CMK (cell line): ENCODE data around the gene IMMP2L.
"Not testable (repeated sequence)": the region's sequence is repeated elsewhere in the genome, so short reads cannot be mapped to it uniquely, and the experiment has no call there.

Source experiments
- DNase-seq: peaks from one replicate; pipeline ENCODE4 v3.0.0-alpha.2; 2010; ENCODE audit warnings: low read depth

The IMMP2L gene

DNA sequence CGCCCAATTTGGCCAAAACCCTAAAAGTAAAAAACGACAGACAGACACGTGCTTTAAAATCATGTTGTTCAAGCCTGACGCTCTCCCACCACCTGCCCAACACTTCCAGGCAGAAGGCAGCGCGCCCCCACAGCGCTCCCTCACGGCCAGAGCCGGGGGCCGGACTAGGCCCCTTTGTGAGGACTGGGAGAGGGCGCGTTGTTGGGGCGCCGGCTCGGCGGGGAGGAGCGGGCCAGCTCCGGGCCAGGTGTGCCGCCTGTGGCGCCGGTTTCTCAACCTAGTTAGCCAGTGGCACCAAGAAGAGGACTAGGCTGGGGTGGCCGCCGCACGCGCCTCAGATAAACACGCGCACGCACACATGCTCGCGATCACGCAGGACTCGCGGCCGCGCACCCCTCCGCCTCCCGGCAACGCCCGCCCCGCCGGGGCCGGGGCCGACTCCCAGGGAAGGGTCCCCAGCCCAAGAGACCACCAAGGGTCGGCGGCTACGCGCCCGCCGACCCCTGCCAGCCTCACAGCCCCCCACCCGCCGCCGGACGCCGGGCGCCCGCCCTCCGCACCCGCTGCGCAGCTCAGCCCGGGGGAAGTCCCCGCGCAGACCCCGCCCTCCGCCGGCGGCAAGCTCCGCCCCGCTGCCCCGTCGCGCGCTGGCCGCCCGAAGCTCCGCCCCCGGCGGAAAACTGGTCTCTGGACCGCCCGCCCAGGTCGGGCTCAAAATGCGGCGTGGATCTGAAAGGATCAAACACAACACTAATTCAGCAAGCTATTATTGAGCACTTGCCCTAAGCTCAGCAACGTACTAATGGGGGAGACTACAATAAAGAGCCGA is at the start of gene IMMP2L:
IMMP2L (minus strand) TSS at position 589 of the 829 bp plus-strand sequence.
- peak; percentile 45 for DNase-seq

DNA sequence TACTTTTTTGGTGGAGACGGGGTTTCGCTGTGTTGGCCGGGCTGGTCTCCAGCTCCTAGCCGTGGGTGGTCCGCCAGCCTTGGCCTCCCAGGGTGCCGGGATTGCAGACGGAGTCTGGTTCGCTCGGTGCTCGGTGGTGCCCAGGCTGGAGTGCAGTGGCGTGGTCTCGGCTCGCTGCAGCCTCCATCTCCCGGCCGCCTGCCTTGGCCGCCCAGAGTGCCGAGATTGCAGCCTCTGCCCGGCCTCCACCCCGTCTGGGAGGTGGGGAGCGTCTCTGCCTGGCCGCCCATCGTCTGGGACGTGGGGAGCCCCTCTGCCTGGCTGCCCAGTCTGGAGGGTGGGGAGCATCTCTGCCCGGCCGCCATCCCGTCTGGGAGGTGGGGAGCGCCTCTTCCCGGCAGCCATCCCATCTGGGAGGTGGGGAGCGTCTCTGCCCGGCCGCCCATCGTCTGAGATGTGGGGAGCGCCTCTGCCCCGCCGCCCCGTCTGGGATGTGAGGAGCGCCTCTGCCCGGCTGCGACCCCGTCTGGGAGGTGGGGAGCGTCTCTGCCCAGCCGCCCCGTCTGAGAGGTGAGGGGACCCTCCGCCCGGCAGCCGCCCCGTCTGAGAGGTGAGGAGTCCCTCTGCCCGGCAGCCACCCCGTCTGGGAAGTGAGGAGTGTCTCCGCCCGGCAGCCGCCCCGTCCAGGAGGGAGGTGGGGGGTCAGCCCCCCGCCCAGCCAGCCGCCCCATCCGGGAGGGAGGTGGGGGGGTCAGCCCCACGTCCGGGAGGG is 47.4 kb upstream of the IMMP2L start:
- not testable (repeated sequence) for DNase-seq

- DNase-seq = no peak
Observed at GRCh38 chr7:111607621-111608020, 45.3 kb upstream of the IMMP2L start.

- DNase-seq = no peak
Observed at GRCh38 chr7:111605246-111605645, 43.0 kb upstream of the IMMP2L start.

DNA sequence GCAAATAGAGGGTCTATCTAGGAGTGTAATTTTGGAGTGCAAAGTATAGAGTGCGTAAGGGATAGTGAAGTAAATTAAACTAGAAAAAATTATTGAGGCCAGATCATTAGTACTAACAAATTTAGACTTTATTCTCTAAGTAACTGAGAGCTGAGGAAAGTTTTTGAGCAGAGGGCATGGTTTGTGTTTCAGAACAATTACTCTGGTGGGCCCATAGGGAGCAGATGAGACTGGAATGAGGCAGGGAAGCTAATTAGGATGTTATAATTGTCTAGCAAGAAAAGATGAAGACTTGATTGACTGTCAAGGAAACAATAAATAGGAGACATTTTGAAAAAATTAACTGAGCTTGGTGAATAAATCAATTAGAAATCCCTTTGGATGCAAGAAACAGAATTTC is 37.8 kb upstream of the IMMP2L start:
- no peak for DNase-seq

GRCh38 chr7:111595780-111596179 is 33.5 kb upstream of the IMMP2L start:
- DNase-seq = no peak

DNA sequence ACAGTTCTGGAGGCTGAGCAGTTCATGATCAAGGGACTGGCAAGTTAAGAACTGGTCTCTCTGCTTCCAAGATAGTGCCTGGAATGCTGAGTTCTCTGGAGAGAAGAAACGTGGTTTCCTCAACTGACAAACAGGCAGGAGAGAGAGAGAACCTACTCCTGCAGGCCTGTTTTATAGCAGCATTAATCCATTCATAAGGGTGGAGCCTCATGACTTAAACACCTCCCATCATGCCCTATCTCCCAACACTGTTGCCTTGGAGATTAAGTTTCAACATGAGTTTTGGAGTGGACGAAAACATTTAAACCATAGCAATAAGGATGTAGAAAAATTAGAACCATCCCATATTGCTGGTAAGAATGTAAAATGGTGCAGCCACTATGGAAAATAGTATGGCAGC is 32.3 kb upstream of the IMMP2L start:
- no peak for DNase-seq

- DNase-seq = no peak
Observed at GRCh38 chr7:111593343-111593742, 31.1 kb upstream of the IMMP2L start.

DNA sequence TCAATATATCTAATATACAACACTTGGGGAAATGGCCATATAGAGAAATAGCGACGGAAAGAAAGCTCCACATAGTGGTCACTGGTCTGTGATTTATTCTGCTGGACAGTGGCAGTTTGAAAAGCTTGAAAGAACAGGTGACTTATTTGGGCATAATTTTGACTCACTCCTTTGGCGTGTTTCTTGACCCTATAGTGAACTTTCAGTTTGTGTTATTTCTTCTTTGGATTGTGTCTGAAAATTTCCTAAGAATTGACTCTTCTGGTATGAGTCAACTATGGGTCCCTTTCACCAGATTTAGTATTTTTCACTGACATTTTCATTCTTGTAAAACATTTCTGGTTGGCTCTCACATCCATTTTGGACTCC is 25.8 kb upstream of the IMMP2L start:
- no peak for DNase-seq

DNA sequence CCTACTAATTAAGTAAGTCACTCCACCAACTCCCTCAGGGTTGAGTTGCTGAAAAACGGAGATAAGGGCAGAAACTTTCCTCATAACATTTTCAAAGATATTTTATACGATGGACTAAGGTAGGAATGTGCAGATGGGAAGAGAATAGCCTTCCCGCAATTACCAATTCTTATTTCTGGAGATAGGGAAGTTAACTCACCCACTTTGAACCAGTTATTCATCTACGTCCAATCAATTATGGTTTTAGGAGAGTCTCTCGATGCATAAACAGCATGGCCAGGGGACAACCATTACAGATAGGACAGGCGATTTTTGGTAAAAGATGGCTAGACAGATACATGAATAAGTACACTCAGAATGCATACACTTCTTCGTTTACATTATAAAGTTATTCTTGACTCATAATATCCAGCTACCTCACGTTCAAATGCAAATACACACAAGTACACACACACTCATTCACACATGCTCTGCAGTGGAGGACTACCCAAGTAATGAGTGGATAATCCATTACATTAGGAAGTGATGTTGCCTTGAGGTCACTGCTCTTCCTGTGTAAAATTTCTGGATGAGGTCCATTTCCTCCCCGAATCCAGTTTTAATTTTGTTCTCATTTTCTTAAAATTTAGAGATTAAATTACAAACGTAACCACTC is 25.2 kb upstream of the IMMP2L start:
- no peak for DNase-seq

GRCh38 chr7:111586711-111587409 is 24.6 kb upstream of the IMMP2L start:
- DNase-seq = no peak

DNA sequence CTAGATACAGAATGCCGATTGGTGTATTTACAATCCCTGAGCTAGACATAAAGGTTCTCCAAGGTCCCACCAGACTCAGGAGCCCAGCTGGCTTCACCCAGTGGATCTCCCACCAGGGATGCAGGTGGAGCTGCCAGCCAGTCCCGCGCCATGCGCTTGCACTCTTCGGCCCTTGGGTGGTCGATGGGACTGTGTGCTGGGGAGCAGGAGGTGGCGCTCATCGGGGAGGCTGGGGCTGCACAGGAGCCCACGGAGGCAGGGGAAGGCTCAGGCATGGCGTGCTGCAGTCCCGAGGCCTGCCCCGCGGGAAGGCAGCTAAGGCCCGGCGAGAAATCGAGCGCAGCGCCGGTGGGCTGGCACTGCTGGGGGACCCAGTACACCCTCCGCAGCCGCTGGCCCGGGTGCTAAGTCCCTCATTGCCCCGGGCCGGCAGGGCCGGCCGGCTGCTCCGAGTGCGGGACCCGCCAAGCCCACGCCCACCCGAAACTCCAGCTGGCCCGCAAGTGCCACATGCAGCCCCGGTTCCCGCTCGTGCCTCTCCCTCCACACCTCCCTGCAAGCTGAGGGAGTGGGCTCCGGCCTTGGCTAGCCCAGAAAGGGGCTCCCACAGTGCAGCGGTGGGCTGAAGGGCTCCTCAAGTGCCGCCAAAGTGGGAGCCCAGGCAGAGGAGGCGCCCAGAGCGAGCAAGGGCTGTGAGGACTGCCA is 19.6 kb upstream of the IMMP2L start:
- not testable (repeated sequence) for DNase-seq

DNA sequence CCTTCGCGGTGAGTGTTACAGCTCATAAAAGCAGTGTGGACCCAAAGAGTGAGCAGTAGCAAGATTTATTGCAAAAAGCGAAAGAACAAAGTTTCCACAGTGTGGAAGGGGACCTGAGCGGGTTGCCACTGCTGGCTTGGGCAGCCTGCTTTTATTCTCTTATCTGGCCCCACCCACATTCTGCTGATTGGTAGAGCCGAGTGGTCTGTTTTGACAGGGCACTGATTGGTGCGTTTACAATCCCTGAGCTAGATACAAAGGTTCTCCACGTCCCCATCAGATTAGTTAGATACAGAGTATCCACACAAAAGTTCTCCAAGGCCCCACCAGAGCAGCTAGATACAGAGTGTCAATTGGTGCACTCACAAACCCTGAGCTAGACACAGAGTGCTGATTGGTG is 18.9 kb upstream of the IMMP2L start:
- DNase-seq = not testable (repeated sequence)

GRCh38 chr7:111578754-111579153 is 16.5 kb upstream of the IMMP2L start:
- DNase-seq = no peak

DNA sequence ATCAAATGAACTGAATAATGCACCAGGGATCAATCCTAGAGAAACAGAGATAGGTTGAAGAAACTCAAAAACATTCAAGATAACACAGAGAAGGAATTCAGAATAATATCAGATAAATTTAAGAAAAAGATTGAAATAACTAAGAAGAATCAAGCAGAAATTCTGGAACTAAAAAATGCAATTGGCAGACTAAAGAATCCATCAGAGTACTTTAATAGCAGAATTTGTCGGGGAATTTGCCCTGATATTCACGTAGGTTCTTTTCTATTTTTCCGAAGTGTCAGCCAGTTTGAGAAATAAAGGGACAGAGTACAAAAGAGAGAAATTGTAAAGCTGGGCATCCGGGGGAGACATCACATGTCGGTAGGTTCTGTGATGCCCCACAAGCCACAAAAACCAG is 9.4 kb upstream of the IMMP2L start:
- DNase-seq = no peak

- DNase-seq = no peak
Observed at GRCh38 chr7:111568870-111569462, 6.7 kb upstream of the IMMP2L start.

DNA sequence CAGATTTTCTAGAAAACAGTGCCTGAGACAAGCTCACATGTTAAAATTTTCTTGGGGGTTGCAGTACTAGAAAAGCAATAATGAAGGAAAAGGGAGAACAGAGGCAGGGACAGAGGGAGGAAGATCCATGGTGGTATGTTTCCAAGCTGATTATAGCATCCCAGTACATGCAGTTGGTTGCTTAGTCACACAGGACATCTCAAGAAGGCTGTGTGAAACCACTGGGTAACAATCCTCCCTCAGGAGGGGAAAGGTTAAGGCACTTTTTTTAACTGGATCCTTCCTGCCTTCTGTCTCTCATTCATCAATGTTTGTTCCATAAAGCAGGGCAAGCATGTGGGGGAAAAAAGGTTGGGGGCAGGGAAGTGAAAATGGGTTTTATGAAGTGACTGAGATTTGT is 6.1 kb upstream of the IMMP2L start:
- DNase-seq = no peak

GRCh38 chr7:111564078-111564477 is 1.8 kb upstream of the IMMP2L start:
- no peak for DNase-seq

DNA sequence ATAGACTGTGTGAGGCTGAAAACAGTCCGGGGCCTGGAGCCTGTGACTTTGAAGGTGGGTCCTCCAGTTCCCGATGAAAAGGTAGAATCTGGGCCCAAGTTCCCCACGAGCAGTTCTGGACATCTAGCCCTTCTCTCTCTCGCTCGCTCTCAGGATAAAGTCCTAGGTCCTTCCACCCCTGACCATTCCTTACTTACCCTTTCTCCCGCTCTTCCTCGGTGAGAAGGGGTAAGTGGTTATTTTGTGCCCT is 713 bp downstream of the IMMP2L start:
- no peak for DNase-seq

DNA sequence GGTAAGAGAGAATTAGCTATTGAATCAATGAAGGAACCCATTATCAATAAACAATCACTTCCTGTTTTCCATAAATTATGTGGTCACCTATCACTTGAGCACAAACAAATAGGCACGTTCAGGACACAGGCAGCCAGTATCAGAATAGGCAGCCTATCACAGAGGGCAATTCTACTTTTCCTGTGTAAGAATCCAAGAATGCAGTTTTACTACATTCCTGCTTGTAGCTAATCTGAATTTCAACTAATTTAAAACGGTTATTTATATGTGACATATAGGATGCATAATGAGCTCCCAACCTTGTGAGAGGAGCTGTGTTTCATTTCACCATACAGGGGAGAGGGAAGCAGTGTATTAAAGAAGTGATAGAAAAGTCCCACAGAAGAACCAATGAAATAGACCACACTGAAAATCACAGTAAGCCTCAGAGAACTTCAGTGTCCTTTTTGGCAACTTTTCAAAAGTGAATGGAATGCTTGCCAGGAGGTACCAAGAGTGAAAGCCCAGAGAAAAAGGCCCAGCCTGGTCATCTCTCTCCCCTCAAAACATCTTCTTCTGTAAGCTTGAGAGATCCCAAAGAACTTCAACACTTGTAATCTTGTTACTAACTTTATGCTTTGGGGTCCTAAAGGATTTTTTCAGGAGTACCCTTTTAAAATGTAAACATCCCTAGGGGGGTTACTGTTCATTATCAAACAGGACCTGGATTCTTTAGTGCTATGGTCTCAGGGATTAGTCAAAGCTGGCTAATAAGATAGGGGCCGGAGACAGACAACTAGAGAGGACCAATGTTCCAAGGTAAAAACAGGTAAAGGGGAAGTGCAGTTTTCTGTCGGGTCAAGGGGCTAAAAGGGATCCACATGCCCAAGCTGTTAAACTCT is 1.3 kb downstream of the IMMP2L start:
- no peak for DNase-seq

DNA sequence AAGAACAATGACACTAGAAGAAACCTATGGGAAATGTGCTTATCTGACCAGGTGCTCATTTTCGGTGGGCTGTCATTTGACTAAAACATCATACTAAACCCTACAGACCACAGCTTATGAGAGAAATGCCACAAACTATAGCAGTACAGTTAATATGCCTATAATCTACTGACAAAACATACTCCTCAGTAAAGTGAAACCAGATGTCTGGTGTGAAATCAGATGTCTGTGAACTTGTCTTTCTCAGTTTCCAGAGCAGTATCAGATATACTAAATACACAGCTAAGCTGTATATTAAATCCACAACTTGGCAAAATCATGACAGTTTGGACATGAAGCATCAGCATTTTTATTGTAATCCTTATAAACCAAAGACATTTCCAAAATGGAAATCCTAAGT is 3.3 kb downstream of the IMMP2L start:
- DNase-seq = no peak
